Rectal smooth muscle tissue (tissue), 1 donor: Measurements from ENCODE around the gene LMX1B.
"Not testable (repeated sequence)": the region's sequence is repeated elsewhere in the genome, so short reads cannot be mapped to it uniquely, and the experiment has no call there.

Experiments
- H3K27ac ChIP-seq: one replicate; pipeline ENCODE4 v1.7.0; 2013; ENCODE audit warnings: low read depth, low read length, inconsistent platforms
- H3K27me3 ChIP-seq: one replicate; pipeline ENCODE4 v1.7.0; 2013; ENCODE audit warnings: low read length; ENCODE audit not compliant: control insufficient read depth, insufficient read depth
- H3K36me3 ChIP-seq: one replicate; pipeline ENCODE4 v1.7.0; 2013; ENCODE audit warnings: low read length; ENCODE audit not compliant: control insufficient read depth, insufficient read depth
- H3K4me1 ChIP-seq: one replicate; pipeline ENCODE4 v1.7.0; 2013; ENCODE audit warnings: low read length; ENCODE audit not compliant: control insufficient read depth, insufficient read depth
- H3K4me3 ChIP-seq: one replicate; pipeline ENCODE4 v1.7.0; 2013; ENCODE audit warnings: low read length
- H3K9ac ChIP-seq: one replicate; pipeline ENCODE4 v1.7.0; 2013; ENCODE audit warnings: low read length

LMX1B gene

DNA sequence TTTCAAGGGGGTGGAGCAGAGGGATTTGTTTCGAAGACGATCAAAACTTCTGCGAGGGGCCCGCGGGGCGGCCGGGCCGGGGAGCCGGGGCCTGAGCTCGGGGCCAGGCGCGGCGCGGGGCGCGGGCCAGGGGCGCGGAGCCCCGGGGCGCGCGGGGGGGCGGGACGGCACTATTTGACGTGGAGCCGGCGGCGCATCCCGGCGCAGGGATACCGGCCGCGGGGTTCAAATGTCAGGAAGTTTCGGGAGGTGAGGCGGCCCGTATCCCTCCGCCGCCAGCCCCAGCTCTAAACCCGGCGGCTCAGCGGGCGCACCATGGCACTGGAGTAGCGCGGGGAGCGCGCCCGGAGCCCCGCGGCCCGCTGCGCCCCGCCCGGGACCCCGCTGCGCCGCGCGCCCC lies at the start of gene LMX1B:
Gene LMX1B, plus strand, starts transcription at position 278 of the 400 bp plus-strand sequence. CDS start 522 bp downstream, outside the sequence.
- Histone ChIP-seq H3K27me3 (peaks cover 72% of the 10 kb centered on the region), H3K27ac (no peak within 1 kb of the TSS), H3K4me1 (no peaks in the 10 kb centered on the region), H3K36me3 (no peaks in the 10 kb centered on the region), H3K4me3 (peak within 1 kb of the TSS; percentile 44), H3K9ac (no peak within 1 kb of the TSS)

GRCh38 chr9:126564128-126564527 lies 49.6 kb upstream of the LMX1B start:
- H3K27ac ChIP-seq, result no peak overlapping the region
- no peak overlapping the region for H3K9ac ChIP-seq
- H3K27me3 ChIP-seq, result peaks cover 14% of the 10 kb centered on the region
- no peaks in the 10 kb centered on the region for H3K4me1 ChIP-seq
- no peaks in the 10 kb centered on the region for H3K36me3 ChIP-seq
- H3K4me3 ChIP-seq, result no peak overlapping the region

DNA sequence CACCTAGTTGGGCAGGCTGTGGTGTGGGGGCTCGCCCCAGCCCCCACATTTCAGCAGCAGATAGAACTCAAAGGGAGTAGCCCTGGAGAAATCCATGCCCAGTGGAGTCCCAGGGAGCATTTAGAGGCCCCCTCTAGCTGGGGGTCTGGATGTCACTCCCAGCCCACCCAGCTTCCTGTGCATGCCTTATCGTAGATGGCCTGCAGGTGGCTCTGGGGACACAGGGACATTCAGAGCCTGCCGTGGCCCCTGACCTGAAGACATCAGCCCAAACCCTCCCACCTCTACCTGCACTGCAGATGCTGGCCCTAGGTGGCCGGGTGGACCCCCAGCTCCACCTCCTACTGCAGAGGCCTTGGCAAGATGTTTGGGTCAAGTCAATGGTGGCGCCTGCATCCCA lies 49.0 kb upstream of the LMX1B start:
- Histone ChIP-seq H3K36me3 (no peaks in the 10 kb centered on the region), H3K9ac (no peak overlapping the region), H3K27ac (no peak overlapping the region), H3K4me3 (no peak overlapping the region), H3K27me3 (peaks cover 14% of the 10 kb centered on the region), H3K4me1 (no peaks in the 10 kb centered on the region)

DNA sequence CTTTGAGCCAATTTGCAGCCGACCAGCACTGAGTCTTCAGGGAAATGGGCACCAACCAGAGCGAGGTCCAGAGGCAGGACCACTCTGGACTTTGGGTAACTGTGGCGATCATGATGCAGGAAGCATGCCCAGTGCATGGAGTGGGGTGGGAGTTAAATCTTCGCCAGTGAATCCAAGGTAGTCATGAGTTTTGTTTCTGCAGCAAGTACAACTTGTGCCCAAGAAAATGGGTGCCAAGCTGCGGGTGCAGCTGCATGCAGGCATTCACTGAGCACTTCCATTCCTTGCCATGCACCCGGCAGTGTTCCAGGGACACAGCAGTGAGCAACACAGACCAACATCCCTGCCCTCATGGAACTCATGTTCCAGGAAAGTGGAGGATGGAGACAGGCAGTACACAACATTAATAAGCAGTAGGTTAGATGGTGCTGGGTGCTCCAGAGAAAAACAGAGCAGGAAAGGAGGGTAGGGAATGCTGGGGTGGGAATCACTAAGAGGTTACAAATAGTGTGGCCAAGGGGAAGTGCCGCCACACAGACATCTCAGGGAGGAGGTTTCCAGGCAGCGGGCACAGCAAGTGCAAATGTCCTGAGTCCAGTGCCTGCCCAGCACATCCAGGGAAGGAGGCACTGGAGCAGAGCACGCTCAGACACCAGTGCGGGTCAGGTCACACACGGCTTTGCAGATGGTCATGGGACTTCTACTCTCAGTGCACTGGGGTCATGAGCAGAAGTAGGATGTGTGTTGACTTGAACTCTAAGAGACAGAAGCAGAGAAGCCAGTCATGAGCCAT lies 48.2 kb upstream of the LMX1B start:
- H3K4me3 ChIP-seq, result no peak overlapping the region
- H3K4me1 ChIP-seq, result no peaks in the 10 kb centered on the region
- no peak overlapping the region for H3K27ac ChIP-seq
- peaks cover 14% of the 10 kb centered on the region for H3K27me3 ChIP-seq
- no peaks in the 10 kb centered on the region for H3K36me3 ChIP-seq
- no peak overlapping the region for H3K9ac ChIP-seq

DNA sequence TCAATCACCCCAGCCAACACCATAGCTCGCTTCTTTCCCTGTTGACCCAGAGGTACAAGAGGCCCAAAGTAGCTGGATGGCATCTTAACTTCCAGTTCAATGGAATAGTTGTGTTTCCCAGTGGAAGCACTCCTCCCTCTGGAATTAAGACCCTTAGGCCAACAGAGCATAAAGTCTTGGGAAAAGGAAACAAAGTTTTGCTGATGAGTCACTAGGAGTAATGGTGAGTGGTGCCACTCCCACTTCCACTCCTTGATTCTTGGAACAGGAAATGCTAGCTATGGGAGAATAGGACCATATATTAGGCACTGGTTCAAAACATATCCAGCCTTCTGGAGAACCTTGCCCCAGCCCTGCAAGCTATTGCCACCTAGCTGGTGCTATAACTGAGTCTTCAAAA lies 44.7 kb upstream of the LMX1B start:
- Histone ChIP-seq H3K36me3 (no peaks in the 10 kb centered on the region), H3K27me3 (peaks cover 7% of the 10 kb centered on the region), H3K27ac (no peak overlapping the region), H3K4me1 (no peaks in the 10 kb centered on the region), H3K4me3 (no peak overlapping the region), H3K9ac (no peak overlapping the region)

DNA sequence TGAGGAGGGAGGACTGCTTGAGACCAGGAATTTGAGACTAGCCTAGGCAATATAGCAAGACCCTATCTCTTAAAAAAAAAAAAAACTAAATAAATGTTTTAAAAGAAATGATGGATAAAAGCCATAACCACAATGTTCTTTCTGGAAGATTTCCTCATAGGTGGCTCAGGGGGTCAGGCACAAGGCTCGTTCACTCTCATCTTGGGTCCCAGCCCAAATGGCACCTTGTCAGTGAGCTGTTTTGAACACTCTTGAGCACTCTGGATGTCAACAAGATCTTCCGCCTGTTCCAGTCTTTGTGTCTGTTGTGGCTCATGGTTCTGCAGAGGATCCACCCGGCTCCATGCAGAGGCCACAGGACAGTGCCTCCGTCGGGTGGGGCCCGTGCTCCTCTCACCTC lies 35.7 kb upstream of the LMX1B start:
- Histone ChIP-seq H3K9ac (no peak overlapping the region), H3K27me3 (no peaks in the 10 kb centered on the region), H3K4me1 (no peaks in the 10 kb centered on the region), H3K4me3 (no peak overlapping the region), H3K27ac (no peak overlapping the region), H3K36me3 (no peaks in the 10 kb centered on the region)

GRCh38 chr9:126580319-126580718 lies 33.4 kb upstream of the LMX1B start:
- not testable (repeated sequence) for H3K36me3 ChIP-seq, H3K4me3 ChIP-seq, H3K27me3 ChIP-seq, H3K4me1 ChIP-seq, H3K9ac ChIP-seq, H3K27ac ChIP-seq

GRCh38 chr9:126581893-126582292 lies 31.8 kb upstream of the LMX1B start:
- H3K36me3 ChIP-seq, result no peaks in the 10 kb centered on the region
- no peaks in the 10 kb centered on the region for H3K27me3 ChIP-seq
- H3K9ac ChIP-seq, result no peak overlapping the region
- H3K4me1 ChIP-seq, result no peaks in the 10 kb centered on the region
- H3K4me3 ChIP-seq, result no peak overlapping the region
- H3K27ac ChIP-seq, result no peak overlapping the region

DNA sequence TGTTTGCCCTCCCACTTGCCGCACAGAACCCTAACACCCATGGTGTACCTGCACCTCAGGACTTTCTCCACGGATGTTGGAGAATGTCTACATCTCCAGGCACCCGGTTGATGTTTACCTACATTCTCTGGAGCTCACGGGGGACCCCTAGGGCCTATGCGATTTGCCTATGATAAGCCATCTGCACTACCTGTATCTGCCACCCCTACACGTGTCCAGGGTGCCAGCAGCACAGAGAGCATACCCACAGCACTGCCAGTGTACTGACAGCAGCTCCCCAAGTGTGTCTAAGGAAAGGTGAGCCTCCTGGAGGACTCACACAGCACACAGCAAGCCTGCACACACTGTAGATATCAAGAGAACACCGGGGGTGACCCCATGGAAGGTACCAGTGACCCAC lies 31.3 kb upstream of the LMX1B start:
- H3K27me3 ChIP-seq, result no peaks in the 10 kb centered on the region
- H3K4me3 ChIP-seq, result no peak overlapping the region
- no peaks in the 10 kb centered on the region for H3K36me3 ChIP-seq
- no peak overlapping the region for H3K9ac ChIP-seq
- H3K27ac ChIP-seq, result no peak overlapping the region
- peaks cover 4% of the 10 kb centered on the region for H3K4me1 ChIP-seq

DNA sequence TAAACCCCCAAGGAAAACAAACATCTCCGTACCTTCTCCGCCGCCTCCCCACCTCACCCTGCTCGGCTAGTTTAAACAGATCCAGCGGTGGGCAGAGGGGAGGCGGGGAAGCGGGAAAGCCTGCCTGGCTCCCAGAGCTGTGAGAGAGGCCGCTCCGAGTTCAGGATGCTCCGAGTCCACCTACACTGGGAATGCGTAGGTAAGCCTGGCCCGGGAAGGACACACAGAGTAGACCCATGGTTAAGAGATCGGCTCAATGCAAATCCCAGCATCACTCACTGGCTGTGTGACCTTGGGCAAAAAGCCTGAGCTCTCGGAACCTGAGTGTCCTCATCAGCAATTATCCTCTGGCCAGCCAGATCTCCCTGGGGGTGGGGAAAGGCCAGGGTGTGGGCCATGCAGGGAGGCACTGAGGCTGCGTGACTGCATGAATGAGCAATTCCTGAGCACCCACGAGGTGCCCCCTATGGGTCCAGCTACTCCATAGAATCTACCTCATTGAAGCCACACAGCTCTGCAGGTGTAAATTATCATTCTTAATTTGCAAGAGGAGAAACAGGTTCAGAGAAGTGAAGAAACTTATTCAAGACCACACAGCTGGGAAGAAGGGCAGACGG lies 30.5 kb upstream of the LMX1B start:
- H3K9ac ChIP-seq, result no peak overlapping the region
- no peak overlapping the region for H3K27ac ChIP-seq
- peaks cover 10% of the 10 kb centered on the region for H3K4me1 ChIP-seq
- H3K36me3 ChIP-seq, result no peaks in the 10 kb centered on the region
- no peaks in the 10 kb centered on the region for H3K27me3 ChIP-seq
- H3K4me3 ChIP-seq, result no peak overlapping the region

- Histone ChIP-seq H3K9ac (no peak overlapping the region), H3K4me1 (peaks cover 14% of the 10 kb centered on the region), H3K36me3 (no peaks in the 10 kb centered on the region), H3K27me3 (no peaks in the 10 kb centered on the region), H3K4me3 (no peak overlapping the region), H3K27ac (no peak overlapping the region)
These were observed 29.1 kb upstream of the LMX1B start for GRCh38 chr9:126584611-126585010.

- H3K27ac ChIP-seq, result no peak overlapping the region
These were observed 27.5 kb upstream of the LMX1B start for GRCh38 chr9:126586236-126586635.

More at GRCh38 chr9:126586236-126586635, 27.5 kb upstream of the LMX1B start:
- Histone ChIP-seq H3K36me3 (no peaks in the 10 kb centered on the region), H3K27me3 (no peaks in the 10 kb centered on the region), H3K4me1 (peaks cover 14% of the 10 kb centered on the region), H3K9ac (no peak overlapping the region), H3K4me3 (no peak overlapping the region)
